HFFc6 (cell line): Measurements from ENCODE around the gene CCDC134. TPM values are rescaled to one million over a fixed set of nuclear protein-coding genes. Genes with fewer than 3 reads are reported as not detected.

Source experiments
- DNase-seq: peaks from one replicate; pipeline ENCODE4 v3.0.0-alpha.2; 2018
- H3K27ac Mint-ChIP-seq: 2 replicates; pipeline ENCODE4 v1.8.0; 2020; ENCODE audit warnings: mild to moderate bottlenecking, mixed read lengths
- H3K27me3 Mint-ChIP-seq: 2 replicates; pipeline ENCODE4 v1.8.0; 2021; ENCODE audit warnings: mild to moderate bottlenecking, moderate library complexity, mixed read lengths; ENCODE audit not compliant: insufficient read depth
- H3K36me3 Mint-ChIP-seq: 2 replicates; pipeline ENCODE4 v1.8.0; 2021; ENCODE audit warnings: low read depth, mixed read lengths
- H3K4me1 Mint-ChIP-seq: 2 replicates; pipeline ENCODE4 v1.8.0; 2020; ENCODE audit warnings: low read depth, mixed read lengths
- H3K4me3 Mint-ChIP-seq: 2 replicates; pipeline ENCODE4 v1.8.0; 2020; ENCODE audit warnings: mild to moderate bottlenecking, moderate library complexity, mixed read lengths
- H3K9me3 Mint-ChIP-seq: 2 replicates; pipeline ENCODE4 v1.8.0; 2020; ENCODE audit warnings: mild to moderate bottlenecking, mixed read lengths
- total RNA-seq, 6 experiments: library from RNA; stranded (reverse); fragmentation: NEBNext Ultra II Directional; extraction: Animal tissue kit (Norgen Biotek cat#: 25700); gene quantifications; 2 replicates in 1 of 6; 3 replicates in 5 of 6; pipeline ENCODE4 v1.2.3, GENCODE V29; 2021
- TF ChIP-seq, protein P1 (sequence below): fragments of 200-600 bp; sonication (generic); IDR thresholded peaks from 2 replicates; pipeline ENCODE4 v1.5.0; 2021; ENCODE audit warnings: antibody characterized with exemption, mild to moderate bottlenecking

Gene CCDC134
- total RNA-seq, 6 experiments from 2014 or later = 8.9 to 10.4 (median 9.1) TPM

DNA sequence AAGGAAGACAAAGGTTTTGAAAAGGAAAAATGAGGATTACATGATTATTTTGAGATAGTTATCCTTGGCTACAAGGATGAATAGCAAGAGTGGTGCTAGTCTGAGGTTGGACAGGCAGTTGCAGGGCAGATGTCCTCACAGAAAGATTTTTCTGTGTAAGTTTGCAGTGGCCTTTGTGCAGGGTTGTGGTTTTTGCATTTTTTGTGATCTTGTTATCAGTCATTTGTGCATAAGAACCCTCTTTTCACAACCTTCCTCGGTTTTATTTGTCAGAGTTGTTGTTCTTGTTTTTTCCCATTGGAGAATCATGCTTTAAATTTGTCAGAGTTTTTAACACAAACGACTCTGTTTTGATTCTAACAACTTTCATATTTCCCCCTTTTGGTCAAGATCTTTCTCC lies 1.4 kb downstream of the CCDC134 start:
- Mint-ChIP-seq H3K27me3 (no peaks in the 10 kb centered on the region), H3K9me3 (no peaks in the 10 kb centered on the region), H3K4me3 (peak overlapping the region; percentile 90), H3K36me3 (no peaks in the 10 kb centered on the region), H3K27ac (no peak overlapping the region), H3K4me1 (peaks cover 27% of the 10 kb centered on the region)
- TF ChIP-seq, protein P1, sequence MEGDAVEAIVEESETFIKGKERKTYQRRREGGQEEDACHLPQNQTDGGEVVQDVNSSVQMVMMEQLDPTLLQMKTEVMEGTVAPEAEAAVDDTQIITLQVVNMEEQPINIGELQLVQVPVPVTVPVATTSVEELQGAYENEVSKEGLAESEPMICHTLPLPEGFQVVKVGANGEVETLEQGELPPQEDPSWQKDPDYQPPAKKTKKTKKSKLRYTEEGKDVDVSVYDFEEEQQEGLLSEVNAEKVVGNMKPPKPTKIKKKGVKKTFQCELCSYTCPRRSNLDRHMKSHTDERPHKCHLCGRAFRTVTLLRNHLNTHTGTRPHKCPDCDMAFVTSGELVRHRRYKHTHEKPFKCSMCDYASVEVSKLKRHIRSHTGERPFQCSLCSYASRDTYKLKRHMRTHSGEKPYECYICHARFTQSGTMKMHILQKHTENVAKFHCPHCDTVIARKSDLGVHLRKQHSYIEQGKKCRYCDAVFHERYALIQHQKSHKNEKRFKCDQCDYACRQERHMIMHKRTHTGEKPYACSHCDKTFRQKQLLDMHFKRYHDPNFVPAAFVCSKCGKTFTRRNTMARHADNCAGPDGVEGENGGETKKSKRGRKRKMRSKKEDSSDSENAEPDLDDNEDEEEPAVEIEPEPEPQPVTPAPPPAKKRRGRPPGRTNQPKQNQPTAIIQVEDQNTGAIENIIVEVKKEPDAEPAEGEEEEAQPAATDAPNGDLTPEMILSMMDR = no peak
- no peak for DNase-seq

DNA sequence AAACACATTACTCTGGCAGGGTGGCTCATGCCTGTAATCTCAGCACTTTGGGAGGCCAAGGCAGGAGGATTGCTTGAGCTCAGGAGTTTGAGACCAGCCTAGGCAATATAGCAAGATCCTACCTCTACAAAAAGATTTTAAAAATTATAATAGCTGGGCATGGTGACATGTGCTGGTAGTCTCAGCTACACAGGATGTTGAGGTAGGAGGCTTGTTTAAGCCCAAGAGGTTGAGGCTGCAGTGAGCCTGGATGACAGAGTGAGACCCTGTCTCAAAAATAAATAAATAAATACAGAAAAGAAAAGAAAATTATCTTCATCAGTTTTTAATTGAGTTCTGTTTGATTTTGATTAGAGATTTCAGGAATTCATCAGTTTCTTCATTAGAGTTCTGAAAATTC lies 5.2 kb downstream of the CCDC134 start:
- no peaks in the 10 kb centered on the region for H3K9me3 Mint-ChIP-seq
- no peaks in the 10 kb centered on the region for H3K36me3 Mint-ChIP-seq
- H3K4me1 Mint-ChIP-seq = peaks cover 14% of the 10 kb centered on the region
- H3K27ac Mint-ChIP-seq = no peak overlapping the region
- TF ChIP-seq, protein P1 = no peak
- DNase-seq = no peak
- no peaks in the 10 kb centered on the region for H3K27me3 Mint-ChIP-seq
- H3K4me3 Mint-ChIP-seq = no peak overlapping the region

DNA sequence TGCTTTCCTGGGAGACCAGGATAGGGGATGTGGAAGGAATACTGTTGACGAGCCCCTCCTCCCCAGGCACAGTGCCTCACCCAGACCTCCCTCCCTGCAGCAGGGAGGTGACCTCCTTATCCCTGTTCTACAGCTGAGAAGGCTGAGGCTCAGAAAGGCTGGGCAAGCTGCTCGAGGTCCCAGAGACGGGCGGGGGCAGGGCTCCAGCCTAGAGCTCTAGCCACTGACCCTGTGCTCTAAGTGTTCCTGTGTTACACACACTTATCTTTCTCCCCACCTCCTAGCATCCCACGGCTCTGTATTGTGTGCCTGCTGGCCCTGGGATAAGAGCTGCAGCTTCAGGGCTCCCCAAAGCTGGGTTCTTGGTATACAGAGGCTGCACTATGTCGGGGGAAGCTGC lies 7.9 kb downstream of the CCDC134 start:
- TF ChIP-seq, protein P1 = no peak
- H3K9me3 Mint-ChIP-seq = no peaks in the 10 kb centered on the region
- H3K27me3 Mint-ChIP-seq = no peaks in the 10 kb centered on the region
- no peak overlapping the region for H3K4me3 Mint-ChIP-seq
- DNase-seq = no peak
- H3K4me1 Mint-ChIP-seq = no peaks in the 10 kb centered on the region; the same call in 1 of the 2 replicates
- H3K27ac Mint-ChIP-seq = no peak overlapping the region
- no peaks in the 10 kb centered on the region for H3K36me3 Mint-ChIP-seq

DNA sequence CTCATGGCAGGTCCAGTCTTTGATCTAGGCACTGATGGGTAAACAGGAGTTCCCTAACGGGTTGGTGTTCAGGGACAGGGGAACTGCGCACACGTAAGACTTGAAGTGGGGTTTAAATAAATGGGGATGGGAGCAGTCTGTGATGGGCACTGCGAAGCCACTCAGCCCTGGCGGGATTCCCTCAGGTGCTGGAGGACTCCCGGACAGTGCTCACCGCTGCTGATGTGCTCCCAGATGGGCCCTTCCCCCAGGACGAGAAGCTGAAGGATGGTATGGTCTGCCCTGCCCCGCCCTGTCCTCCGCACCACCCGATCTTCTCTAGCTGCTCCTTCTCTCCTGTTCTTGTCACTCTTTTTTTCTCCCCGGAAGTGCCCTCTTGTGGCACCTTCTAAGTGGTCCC lies 9.5 kb downstream of the CCDC134 start:
- H3K27me3 Mint-ChIP-seq = no peaks in the 10 kb centered on the region; the same call in 1 of the 2 replicates
- H3K9me3 Mint-ChIP-seq = no peaks in the 10 kb centered on the region
- H3K4me1 Mint-ChIP-seq = peaks cover 7% of the 10 kb centered on the region; the same call in 1 of the 2 replicates
- no peak overlapping the region for H3K4me3 Mint-ChIP-seq
- H3K36me3 Mint-ChIP-seq = no peaks in the 10 kb centered on the region
- TF ChIP-seq, protein P1 = no peak
- no peak overlapping the region for H3K27ac Mint-ChIP-seq
- DNase-seq = no peak

DNA sequence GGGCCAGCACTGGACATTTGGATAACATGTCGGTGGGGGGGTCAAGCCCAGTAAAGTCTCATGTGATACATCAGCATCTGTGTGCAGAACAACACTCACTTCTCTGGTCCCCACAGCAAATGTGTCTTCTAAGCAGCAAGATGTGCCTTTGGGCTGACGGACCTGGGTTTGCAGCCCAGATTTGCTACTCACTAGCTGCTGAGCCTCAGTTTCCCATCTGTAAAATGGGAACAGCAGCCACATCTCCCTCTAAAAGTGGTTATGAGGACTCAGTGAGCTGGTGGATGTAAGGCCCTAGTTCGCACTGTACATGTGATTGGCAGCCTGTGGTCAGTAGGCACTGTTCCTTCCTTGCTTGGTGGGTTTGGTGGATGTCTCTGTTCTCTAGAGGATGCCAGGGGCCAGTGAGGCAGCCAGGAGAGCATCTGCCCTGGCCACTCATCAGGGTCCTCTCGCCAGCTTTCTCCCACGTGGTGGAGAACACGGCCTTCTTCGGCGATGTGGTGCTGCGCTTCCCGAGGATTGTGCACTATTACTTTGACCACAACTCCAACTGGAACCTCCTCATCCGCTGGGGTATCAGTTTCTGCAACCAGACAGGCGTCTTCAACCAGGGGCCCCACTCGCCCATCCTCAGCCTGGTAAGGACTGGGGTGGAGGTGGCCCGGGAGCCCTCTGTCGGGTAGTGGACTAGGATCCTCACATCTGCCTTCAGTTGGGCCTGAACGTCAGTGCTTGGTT lies 12.5 kb downstream of the CCDC134 start:
- DNase-seq = no peak
- Mint-ChIP-seq H3K36me3 (peaks cover 5% of the 10 kb centered on the region; the same call in 1 of the 2 replicates), H3K4me3 (no peak overlapping the region), H3K4me1 (peaks cover 7% of the 10 kb centered on the region; the same call in 1 of the 2 replicates), H3K27ac (no peak overlapping the region), H3K9me3 (no peaks in the 10 kb centered on the region), H3K27me3 (no peaks in the 10 kb centered on the region; the same call in 1 of the 2 replicates)
- TF ChIP-seq, protein P1 = no peak
